ENCODE data around the gene CRYGD.
"Not testable (repeated sequence)": the region's sequence is repeated elsewhere in the genome, so short reads cannot be mapped to it uniquely, and the experiment has no call there.

Gene CRYGD

GRCh38 chr2:208129744-208130711 lies 5.7 kb upstream of the CRYGD start, which contains the start of gene CRYGC:
CRYGC (minus strand) TSS chr2:208129828; CDS start chr2:208129792, 36 bp downstream.
- no peak for DNase-seq

GRCh38 chr2:208128136-208128535 lies 3.8 kb upstream of the CRYGD start:
- no peak for DNase-seq

- no peak for DNase-seq
These were observed 2.8 kb upstream of the CRYGD start for GRCh38 chr2:208127090-208127489.

- no peak for DNase-seq
These were observed 927 bp upstream of the CRYGD start for GRCh38 chr2:208125251-208125650.

GRCh38 chr2:208122248-208122647 lies 2.1 kb downstream of the CRYGD start:
- DNase-seq: no peak

GRCh38 chr2:208118918-208119317 lies 5.4 kb downstream of the CRYGD start:
- no peak for DNase-seq

- DNase-seq: not testable (repeated sequence)
These were observed 6.9 kb downstream of the CRYGD start for GRCh38 chr2:208117390-208117789.

GRCh38 chr2:208112969-208113368 lies 11.4 kb downstream of the CRYGD start:
- DNase-seq: no peak

- not testable (repeated sequence) for DNase-seq
These were observed 12.0 kb downstream of the CRYGD start for GRCh38 chr2:208112273-208112745.

GRCh38 chr2:208103616-208104015 lies 20.7 kb downstream of the CRYGD start:
- DNase-seq: no peak

GRCh38 chr2:208101716-208102631 lies 22.4 kb downstream of the CRYGD start:
- peak; percentile 70 for DNase-seq

- peak; percentile 35 for DNase-seq
These were observed 24.4 kb downstream of the CRYGD start for GRCh38 chr2:208099682-208100470.

GRCh38 chr2:208098701-208099100 lies 25.6 kb downstream of the CRYGD start:
- DNase-seq: not testable (repeated sequence)

GRCh38 chr2:208098267-208098666 lies 26.1 kb downstream of the CRYGD start:
- DNase-seq: no peak

GRCh38 chr2:208097801-208098200 lies 26.5 kb downstream of the CRYGD start:
- no peak for DNase-seq

GRCh38 chr2:208097313-208097712 lies 27.0 kb downstream of the CRYGD start:
- DNase-seq: no peak

- DNase-seq: no peak
These were observed 28.2 kb downstream of the CRYGD start for GRCh38 chr2:208096080-208096479.

GRCh38 chr2:208093128-208093527 lies 31.2 kb downstream of the CRYGD start:
- DNase-seq: peak; percentile 21

- peak; percentile 41 for DNase-seq
These were observed 32.1 kb downstream of the CRYGD start for GRCh38 chr2:208092093-208092832.

- DNase-seq: no peak
These were observed 33.9 kb downstream of the CRYGD start for GRCh38 chr2:208090420-208090819.

- DNase-seq: no peak
These were observed 38.3 kb downstream of the CRYGD start for GRCh38 chr2:208086029-208086428.

GRCh38 chr2:208083807-208084206 lies 40.5 kb downstream of the CRYGD start:
- DNase-seq: no peak

All from OCI-M1 (cell line).